NCI-H82 treated with DMSO at 0.1 percent for 48 hours (cell line): ENCODE measurements around the gene NLGN4X.

ENCODE experiments used
- DNase-seq: peaks from one replicate; lab custom pipeline; 2025; ENCODE audit not compliant: unreplicated experiment; lab: John Stamatoyannopoulos, UW

NLGN4X gene

DNA sequence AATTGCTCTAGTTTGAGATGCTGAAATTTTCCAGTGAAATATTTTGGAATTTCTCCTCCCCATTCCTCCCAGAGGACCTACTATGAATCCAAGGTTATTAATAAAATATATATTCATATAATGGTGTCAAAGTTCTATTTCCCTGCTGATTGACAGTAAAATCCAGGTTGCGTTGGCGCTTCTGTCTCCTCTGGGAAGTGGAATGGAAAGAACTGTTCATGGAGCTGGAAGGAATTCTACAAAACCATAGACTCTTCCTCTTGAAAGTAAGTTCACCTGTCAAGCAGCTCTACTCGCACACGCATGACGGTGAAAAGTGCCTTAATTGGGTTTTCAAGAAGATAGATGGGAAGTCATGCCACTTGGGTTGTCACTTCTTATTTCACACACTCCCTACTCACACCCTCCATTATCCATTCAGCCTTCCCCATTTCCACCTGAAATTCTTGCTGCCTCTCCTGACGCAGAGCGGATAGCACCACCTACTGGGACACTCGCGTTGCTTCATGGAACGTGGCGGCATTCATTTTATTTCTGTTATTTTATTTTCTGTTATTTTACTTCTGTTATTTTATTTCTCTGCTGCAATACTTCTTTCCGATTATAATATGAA is 351.6 kb downstream of the NLGN4X start:
- no peak for DNase-seq

DNA sequence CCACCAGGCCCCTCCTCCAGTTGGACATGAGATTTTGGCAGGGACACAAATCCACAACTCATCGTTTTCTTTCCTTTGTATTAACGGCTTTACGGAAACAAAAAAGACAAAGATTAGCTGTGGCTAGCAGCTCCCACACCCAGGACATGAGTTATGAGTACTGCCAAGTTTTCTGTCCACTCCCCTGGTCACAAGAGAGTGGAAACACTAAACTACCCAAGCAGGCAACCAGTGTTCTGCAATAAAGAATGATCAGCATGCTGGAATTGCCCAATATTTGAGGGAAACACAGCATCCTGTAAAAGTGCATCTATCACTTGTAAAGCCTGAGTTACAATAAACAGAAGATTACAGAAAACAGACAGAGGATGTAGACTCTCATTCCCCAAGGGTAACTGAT is 358.4 kb downstream of the NLGN4X start:
- DNase-seq: no peak

DNA sequence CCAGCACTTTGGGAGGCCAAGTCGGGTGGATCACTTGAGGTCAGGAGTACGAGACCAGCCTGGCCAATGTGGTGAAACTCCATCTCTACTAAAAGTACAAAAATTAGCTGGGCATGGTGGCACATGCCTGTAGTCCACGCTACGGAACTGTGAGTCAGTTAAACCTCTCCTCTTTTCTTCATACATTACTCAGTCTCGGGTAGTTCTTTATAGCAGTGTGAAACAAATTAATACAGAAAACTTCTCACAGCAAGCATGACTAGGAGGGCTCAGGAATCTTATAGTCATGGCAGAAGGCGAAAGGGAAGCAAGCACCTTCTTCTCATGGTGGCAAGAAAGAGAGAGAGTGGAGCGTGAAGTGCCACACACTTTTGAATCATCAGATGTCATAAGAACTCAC is 358.9 kb downstream of the NLGN4X start:
- no peak for DNase-seq

DNA sequence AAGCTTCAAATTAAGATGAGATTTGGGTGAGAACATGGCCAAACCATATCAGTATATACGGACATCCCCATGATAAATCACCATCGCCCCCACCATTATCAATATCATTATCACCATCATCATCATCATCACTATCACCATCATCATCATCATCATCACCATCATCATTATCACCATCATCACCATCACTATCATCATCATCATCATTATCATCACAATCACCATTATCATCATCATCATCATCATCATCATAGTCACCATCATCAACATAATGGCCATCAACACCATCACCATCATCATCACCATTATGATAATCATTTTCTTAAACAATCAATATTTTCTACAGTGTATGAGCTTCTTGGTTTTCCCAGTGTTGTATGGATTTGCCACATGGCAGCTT is 360.9 kb downstream of the NLGN4X start:
- no peak for DNase-seq

DNA sequence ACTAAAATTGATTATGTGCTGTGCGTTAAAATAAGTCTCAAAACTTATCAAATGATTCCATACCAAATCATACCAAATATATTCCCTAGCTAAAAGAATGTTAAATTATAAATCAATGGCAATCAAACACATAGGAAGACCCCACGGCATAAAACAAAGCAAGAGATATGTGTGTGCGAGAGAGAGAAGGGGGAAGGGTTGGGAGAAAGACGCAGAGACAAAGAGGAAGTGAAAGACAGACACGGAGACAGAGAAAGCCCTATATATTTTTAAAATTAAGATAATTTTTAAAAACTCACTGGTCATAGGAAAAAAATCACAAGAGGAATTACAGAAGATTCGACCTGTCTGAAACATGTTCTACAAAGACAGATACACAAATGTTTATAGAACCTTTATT is 371.4 kb downstream of the NLGN4X start:
- DNase-seq: no peak

DNA sequence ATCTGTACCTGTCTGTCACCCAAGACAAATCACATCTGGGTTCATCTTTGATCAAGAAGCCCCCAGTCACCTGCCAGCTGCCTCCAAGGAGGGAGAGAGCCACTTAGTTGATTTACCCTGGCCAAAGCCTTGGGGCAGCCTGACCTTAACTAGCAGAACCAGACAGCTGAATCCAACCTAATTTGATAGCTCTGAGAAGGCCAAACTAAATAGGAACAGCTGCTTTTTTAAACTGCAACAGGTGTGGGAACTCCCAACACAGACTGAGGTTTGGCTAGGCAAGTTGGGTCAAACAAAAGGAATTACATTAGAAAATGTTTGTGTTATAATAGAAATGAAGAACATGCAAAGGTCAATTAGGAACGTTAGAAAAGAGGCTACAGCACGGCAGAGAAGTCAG is 375.7 kb downstream of the NLGN4X start:
- DNase-seq: no peak

DNA sequence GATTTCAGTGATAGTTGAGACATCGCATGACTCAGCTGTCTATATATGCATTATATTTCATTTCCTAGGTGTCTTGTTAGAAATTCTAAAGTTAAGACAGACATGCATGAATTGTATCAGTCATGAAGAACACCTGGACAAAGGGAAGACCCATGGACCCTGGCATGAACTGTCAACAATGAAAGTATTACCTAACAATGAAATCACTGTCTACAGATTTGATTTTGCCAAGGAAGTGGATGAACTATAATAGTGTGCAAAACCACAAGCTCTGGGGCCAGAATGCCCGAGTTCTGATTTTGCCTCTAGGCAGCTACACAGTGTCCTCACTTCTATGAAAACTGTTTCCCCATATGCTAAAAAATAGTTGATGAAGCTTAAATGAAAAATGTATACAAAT is 386.1 kb downstream of the NLGN4X start:
- no peak for DNase-seq
